ENCODE data around the gene IGFBP5. TPM values are rescaled to one million over a fixed set of nuclear protein-coding genes. Genes with fewer than 3 reads are reported as not detected.

IGFBP5 gene
- total RNA-seq, 2 experiments from 2014 or later: not detected

- POLR2A ChIA-PET: no interaction called here
Measured at GRCh38 chr2:216653093-216653799, 42.1 kb downstream of the IGFBP5 start.

DNA sequence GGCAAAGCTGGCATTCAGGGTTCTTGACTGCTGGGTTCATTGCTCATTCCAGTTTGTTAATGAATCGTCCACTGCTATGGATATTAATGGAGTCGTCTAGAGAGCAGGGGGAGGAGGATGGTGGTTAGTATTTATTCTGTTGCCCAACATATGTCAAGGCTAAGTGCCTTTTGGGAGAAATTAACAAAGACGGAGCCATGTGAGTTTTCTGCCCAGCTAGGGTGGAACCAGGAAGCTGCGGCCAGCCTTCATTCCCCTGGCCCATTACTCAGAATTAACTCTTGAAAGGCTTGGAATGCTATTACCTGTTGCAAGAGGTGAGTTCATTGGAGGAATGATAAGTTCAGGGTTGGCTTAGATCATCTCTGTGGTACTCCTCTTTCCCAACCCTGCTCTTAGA, 42.8 kb downstream of the IGFBP5 start:
- ChIA-PET CTCF (interaction anchor here (1.2 kb wide), 1 partner anchor 14 kb away, joined by 4 read pairs; no protein-coding TSS in a partner anchor), POLR2A (no interaction called here)

More at GRCh38 chr2:216653093-216653799, 42.1 kb downstream of the IGFBP5 start:
- CTCF ChIA-PET: interaction anchor here (1.2 kb wide), 1 partner anchor 14 kb away, joined by 4 read pairs; no protein-coding TSS in a partner anchor

DNA sequence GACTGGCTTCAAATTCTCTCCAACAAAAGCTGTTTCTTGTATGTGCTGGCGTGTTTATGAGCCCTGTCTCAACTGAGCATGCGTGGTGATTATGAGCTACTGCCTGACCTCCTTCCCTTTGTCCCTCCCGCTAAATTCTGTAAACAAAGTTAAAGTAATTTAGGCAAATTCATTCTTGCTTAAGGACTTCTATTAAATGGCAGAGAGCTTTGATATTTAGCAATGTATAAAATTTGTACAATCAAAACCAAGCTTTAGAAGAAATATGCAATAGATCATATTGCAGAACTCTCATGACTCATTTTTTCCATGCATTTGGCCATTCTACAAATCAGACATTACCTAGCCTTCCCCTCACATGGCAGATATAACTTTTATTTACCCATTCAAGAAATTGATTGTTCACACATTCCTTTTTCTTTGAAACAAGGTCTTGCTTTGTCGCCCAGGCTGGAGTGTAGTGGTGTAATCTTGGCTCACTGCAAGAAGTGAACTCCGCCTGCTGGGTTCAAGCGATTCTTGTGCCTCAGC, 43.9 kb downstream of the IGFBP5 start:
- ChIA-PET CTCF (no interaction called here), POLR2A (no interaction called here)

DNA sequence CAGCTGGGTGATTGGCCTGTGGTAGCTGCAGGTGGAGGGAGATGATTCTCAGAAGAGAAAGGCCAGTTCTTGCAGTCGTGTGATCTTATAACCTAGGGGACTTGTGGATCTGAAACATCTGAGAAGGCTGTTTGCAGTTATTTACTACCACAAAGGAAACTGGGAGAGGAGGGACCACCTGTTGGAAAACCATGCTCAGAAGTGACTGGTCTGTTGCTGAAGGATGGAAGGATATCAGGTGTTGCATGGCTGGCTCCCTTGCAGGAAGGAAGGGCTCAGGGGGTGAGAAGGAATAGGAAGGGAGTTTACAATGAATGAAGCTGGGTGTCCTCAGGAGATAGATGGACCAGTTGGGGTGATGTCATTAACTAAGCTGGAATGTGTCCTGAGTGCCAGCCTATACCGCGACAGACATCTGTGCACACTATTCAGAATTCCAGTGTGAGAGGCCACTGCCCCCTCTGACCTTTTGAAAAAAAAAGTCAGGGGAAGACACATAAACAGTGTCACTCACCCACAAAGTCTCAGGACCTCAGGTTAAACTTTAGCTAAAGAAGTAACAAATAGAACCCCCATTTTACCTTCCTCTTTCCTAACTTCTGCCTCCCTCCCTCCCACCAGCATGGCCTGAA, 44.6 kb downstream of the IGFBP5 start:
- CTCF ChIA-PET: no interaction called here
- POLR2A ChIA-PET: no interaction called here

DNA sequence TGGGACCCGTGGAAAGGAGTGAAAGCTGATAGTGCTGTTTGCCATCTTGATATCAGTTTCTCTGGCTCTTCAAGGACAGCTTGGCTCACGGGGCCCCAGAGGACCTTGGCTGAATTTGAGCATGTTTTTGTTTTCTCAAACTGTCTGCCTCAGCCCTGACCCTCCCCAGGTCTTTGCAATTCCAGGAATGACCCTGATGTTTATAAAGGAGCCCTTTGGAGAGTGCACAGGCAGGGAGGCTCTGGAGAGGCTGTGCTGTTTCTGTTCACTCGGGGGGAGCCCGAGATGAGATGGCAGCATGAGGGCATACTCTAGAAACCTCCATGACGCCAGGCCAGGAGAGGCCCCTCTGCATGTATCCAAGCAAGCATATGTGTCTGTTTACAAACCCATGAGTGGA, 45.8 kb downstream of the IGFBP5 start:
- CTCF ChIA-PET: no interaction called here
- POLR2A ChIA-PET: no interaction called here

GRCh38 chr2:216648105-216648504, 47.2 kb downstream of the IGFBP5 start:
- ChIA-PET POLR2A (no interaction called here), CTCF (no interaction called here)

- ChIA-PET POLR2A (no interaction called here), CTCF (interaction anchor here (0.9 kb wide), 1 partner anchor 21 kb away, joined by 3 read pairs; no protein-coding TSS in a partner anchor)
Measured at GRCh38 chr2:216646116-216646515, 49.2 kb downstream of the IGFBP5 start.

DNA sequence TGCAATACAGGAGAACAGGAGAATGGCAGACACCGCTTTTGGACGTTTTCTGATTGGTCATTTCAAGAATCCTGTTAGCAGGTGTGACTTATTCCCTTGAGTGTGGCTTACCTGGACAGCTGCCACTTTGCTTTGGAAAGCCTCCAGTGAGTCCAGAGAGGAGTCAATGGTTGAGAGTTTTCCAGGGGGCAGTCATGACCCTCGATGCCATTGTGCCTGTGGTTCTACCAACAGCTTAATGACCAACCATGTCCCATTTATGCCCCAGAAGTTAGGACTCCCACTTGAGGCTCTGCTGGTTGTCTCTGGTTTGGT, 49.8 kb downstream of the IGFBP5 start:
- ChIA-PET POLR2A (no interaction called here), CTCF (no interaction called here)

DNA sequence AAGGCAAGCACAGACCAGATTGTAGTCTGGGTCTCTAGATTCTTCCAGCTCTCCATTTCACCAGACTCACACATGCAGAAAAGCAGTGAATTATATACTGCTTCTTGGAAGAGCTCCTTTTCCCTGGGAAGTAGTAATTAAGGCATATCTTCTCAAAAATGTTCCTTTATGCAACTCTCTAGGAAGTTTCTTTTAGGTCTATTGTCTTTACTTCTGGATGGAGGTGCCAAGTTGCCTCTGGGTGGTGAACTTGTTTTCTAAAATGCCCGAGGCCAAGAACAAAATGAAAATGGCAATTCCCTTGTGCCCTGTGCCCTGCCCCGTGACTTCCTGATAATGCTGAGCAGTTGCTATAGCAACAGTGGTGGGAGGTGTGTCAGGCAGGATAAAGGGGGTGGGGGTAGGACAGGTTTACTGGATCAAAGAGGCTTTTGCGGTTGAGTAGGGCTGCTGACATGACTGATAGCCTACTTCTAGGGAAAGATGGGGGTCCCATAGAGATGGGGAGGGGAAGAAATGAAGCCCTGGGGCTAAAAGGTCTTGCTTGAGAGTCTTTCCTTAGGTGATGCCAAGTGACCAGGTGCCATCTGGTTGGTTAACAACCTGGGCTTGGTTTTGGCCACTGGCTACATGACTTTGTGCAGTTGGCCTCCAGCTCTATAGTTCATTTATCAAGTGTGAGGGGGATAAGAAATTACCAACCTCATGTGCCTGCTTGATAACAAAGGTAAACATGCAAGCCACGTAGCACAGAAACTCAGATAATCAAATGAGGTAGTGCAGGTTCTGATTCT, 50.3 kb downstream of the IGFBP5 start:
- CTCF ChIA-PET: no interaction called here
- POLR2A ChIA-PET: interaction anchor here (0.7 kb wide), 1 partner anchor 18 kb away, joined by 3 read pairs; no protein-coding TSS in a partner anchor

DNA sequence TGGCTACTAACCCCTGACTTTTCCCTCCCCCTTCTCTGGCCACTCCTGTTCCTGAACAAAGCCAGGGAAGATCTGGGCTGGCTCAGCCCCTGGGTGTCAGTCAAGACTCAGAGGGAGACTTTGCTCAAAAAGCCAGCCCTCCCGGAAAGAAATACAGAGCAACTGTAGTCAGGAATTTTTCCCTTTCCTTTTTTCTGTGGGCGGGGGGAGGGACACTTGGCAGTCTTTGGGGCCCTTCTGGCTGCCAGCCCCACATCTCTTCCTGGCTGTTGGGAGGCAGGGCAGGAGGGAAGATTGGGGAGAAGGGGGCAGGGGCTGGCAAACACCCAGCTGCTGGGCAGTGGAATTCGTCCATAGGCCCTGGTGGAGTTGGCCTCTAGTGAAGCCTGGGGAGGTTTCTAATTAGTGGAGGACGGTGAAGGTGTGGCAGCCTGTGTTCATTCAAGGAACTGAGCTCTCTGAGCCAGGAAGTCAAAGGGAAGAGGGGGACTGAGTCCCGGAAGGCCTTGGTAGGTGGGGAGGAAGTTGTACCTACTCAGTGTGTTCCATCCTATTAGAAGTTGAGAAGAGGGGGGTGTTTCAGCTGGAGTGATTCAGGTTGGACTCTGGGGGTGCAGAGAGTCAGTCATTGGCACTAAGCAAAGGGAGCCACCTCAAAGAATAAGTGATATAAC, 51.2 kb downstream of the IGFBP5 start:
- ChIA-PET POLR2A (no interaction called here), CTCF (interaction anchor here (0.7 kb wide), 1 partner anchor 30 kb away, joined by 3 read pairs; no protein-coding TSS in a partner anchor)

DNA sequence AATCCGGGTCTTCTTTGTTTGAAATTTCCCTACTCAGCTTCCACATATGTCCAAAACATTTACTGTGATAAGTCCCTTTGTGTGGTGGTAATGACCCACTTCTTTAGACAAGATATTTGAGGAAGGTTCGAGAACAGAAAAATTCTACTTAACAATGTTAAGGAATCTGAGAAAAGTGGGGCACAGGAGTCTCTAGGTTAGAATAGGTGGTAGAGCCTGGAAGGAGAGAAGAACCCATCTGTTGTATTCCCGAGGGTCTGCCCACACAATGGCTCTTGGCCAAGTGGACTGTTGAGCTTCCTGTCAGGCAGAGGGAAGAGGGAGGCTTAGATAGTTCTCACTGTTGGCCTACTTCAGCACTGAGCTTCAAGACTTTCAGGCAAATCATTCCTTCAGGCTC, 57.9 kb downstream of the IGFBP5 start:
- ChIA-PET POLR2A (no interaction called here), CTCF (no interaction called here)

GRCh38 chr2:216636551-216637450, 58.5 kb downstream of the IGFBP5 start:
- ChIA-PET POLR2A (no interaction called here), CTCF (no interaction called here)

GRCh38 chr2:216635701-216636550, 59.4 kb downstream of the IGFBP5 start:
- ChIA-PET POLR2A (no interaction called here), CTCF (no interaction called here)

- ChIA-PET CTCF (interaction anchor here (0.6 kb wide), 1 partner anchor 30 kb away, joined by 3 read pairs; no protein-coding TSS in a partner anchor), POLR2A (no interaction called here)
Measured at GRCh38 chr2:216635171-216635570, 60.2 kb downstream of the IGFBP5 start.

DNA sequence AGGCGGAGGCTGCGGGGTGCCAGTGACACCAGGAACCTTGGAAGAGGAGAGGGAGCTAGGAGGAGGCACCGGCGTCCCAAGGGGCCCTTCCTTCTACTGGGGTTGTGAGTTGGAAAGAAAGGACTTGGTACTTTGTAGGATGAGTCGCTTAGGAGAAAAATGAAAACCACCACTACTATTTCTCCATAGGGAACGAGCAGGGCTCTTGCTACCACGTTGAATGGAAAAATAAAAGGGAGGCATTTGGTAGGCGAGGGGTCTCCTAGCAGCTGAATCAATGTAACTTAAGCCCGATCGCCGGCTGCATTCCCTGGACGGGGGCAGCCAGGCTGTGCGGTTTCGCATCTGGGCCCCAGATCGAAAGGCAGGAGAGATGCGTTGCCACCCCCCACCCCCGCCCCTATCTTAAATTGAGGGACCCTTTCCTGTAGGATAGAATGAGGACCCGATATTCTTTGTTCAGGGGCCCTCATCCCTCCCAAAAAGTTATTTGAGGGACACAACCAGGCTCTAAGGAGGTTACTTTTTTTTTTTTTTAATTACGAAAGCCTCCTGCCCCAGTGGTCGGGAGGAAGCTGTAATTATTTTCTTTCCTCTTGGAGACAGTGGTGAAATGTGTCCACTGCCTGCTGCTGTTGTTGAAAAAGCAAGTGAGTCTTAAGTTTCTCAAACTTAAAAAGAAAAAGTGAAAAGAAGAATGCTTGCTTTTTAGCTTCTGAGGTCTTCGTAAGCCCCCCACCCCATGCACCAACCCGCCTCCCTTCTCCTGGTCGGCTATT, 60.8 kb downstream of the IGFBP5 start:
- CTCF ChIA-PET: interaction anchor here (0.6 kb wide), 1 partner anchor 30 kb away, joined by 3 read pairs; no protein-coding TSS in a partner anchor
- POLR2A ChIA-PET: no interaction called here

GRCh38 chr2:216633616-216634369, 61.6 kb downstream of the IGFBP5 start:
- ChIA-PET CTCF (no interaction called here), POLR2A (no interaction called here)
